ENCODE data around the gene ATP4B. TPM values are rescaled to one million over a fixed set of nuclear protein-coding genes. Genes with fewer than 3 reads are reported as not detected.

The ATP4B gene
- total RNA-seq, 1 donor from 2014 or later = not detected

DNA sequence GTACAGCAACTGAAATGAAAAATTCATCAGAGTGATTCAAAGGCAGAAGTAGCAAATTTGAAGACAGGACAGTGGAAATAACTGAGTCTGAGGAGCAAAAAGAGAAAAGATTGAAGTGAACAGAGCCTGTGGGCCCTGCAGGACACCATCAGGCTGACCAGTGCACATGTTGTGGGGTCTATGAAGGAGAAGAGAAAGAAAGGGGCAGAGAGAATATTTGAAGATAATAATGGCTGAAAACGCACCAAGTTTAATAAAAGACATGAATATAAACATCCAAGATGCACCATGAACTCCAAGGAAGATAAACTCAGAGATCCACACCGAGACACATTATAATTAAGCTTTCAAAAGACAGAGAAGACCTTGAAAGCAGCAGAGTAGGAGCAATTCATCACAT, 15.4 kb downstream of the ATP4B start:
- DNase-seq (ENCODE audit: low read depth) = no peak

GRCh38 chr13:113641426-113641825, 16.6 kb downstream of the ATP4B start:
- DNase-seq (ENCODE audit: low read depth) = no peak

DNA sequence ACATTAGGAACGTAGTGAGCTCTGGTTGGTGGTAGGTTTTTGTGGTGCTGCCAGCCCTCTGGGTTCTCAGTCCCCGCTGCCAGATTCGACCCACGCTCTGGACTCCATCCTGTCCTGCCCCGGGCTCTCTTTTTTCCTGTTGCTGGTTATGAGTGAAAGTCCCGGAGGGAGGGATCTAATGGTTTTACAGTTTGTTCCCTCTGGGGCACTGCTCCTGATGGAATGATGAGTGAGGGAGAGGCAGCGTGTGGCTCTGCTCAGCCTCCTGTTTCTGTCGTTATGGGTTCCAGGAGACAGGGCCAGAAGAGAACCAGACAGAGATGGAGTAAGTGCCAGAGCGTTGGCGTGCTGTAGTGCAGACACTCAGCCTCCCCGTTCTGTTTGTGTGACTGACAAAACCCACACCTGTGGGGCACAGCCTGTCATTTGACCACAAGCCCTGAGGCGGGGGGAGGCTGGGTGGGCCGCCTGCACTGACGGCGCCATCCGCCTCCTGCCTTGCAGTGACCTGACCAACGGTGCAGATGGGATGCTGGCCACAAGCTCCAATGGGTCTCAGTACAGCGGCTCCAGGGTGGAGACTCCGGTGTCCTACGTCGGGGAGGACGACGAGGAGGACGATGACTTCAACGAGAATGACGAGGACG, 18.3 kb downstream of the ATP4B start:
- no peak for DNase-seq (ENCODE audit: low read depth)

DNA sequence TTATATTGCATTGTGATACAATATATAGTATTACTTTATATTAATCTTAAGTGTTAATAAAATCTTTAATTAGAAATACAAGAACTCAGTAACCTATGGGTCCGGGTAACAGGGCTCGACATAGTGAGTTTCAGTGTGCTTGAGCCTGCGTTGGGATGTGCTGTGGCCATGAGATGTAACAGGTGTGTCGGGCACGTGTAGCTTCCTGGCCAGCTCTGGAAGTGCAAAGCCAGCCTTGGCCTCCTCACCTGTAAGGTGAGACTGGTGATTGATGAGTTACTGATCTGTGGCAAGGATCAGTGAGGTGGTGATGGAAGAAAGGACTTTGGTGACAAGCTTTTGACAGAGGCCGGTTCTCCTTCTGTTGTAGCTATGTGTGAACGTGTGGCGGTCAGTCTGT, 19.2 kb downstream of the ATP4B start:
- no peak for DNase-seq (ENCODE audit: low read depth)

DNA sequence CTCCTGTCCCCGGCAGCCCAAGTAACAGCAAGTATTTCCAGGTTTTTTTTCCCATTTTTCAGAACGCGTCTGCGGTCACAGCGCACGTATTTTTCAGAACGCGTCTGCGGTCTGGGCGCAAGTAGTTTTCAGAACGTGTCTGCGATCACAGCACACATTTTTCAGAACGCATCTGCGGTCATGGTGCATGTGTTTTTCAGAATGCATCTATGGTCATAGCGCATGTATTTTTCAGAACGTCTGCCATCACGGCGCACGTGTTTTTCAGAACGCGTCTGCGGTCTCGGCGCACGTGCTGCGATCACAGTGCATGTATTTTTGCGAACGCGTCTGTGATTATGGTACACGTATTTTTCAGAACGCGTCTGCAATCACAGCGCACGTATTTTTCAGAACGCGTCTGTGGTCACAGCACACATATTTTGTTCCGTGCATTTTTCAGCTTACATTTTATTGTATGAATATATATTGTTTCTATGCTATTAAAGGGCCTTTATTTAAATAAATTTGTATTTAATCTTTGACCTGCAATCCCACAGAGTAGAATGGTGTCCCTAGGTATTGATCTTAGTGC, 19.7 kb downstream of the ATP4B start:
- DNase-seq (ENCODE audit: low read depth) = no peak

DNA sequence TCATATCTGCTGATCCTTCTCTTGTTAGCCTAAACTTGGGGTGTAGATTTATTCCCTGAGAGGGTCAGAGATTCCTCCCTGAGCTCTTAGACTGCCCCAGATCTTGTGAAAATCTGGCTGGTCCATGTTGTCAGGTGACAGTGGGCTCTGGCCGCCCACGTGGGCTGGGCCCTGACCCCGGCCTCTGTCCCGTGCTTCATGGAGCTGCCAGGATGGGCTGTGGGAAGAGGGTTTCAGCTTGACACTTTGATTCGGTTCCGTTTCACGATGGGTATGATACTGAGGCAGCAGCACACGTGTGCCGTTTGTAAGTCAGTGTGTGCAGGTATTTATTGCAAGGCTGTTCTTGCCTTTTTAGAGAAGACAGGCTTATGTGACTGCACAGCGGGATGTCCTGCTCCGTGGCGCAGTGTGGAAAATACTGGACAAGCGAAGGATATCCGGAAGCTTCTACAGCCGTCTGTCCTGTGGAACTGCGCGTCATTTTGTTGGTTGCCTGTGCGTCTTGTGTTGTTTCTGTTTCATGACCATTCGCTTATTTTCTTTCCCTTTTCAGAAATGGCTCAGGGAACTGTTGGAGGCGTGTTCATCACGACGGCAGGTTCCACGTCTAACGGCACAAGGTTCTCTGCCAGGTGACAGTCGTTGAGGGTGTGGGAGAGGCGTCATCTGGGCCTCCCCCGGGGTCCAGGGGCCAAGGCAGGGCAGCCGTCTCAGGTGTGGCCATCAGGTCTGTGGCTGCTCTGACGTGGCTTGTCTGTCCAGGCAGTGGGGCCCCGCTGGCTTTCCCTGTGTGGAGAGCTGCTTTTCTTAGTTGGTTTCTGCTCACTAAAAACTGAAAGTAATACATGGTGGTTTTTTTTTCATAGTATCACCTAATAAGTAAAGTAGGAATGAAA, 20.5 kb downstream of the ATP4B start:
- no peak for DNase-seq (ENCODE audit: low read depth)

GRCh38 chr13:113636266-113636963, 21.6 kb downstream of the ATP4B start:
- no peak for DNase-seq (ENCODE audit: low read depth)

- no peak for DNase-seq (ENCODE audit: low read depth)
Measured at GRCh38 chr13:113635709-113636108, 22.3 kb downstream of the ATP4B start.

- DNase-seq (ENCODE audit: low read depth) = no peak
Measured at GRCh38 chr13:113635048-113635420, 23.0 kb downstream of the ATP4B start.

GRCh38 chr13:113634279-113635047, 23.5 kb downstream of the ATP4B start:
- DNase-seq (ENCODE audit: low read depth) = no peak

DNA sequence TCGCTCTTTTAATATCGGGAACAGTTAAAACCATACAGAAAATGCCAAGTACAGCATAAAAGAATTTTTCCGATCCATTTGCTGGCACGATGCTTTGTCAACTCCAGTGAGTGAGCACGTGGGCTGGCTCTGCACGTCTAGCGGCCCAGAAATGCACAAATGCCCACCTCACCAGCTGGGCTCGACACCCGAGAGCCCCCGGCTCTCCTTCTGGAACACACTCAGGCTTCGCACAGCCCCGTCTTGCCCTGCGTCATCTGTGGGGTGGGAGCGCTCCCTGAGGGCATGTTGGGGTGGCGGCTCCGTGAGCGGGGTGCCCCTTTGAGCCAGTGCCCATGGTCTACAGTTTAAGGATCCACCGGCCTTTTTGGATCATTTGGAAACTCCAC, 24.5 kb downstream of the ATP4B start:
- DNase-seq (ENCODE audit: low read depth) = no peak

DNA sequence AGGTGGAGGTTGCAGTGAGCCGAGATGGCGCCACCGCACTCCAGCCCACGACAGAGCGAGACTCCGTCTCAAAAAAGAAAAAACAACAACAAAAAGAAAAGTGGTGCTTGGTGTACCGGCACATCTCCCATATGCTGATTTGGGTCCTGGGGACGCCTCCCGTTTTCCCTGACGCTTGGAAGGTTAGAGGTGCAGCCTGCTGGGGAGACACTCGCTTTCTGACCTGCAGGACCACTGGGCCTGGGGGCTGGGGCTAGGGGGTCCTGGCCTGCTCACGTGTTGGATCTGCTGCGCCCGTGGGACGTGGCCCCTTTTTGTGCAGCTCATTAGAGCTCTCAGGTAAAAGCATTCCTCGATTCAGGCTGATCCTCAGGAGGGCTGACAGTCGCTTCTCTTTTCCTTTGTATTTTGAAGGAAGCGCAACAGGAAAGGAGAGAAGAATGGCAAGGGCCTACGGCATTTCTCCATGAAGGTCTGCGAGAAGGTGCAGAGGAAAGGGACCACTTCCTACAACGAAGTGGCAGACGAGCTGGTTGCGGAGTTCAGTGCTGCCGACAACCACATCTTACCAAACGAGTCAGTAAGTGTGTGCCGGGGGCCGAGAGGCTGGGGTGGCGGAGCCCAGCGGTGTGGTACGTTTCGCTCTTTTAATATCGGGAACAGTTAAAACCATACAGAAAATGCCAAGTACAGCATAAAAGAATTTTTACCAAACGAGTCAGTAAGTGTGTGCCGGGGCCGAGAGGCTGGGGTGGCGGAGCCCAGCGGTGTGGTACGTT, 25.1 kb downstream of the ATP4B start:
- no peak for DNase-seq (ENCODE audit: low read depth)

GRCh38 chr13:113631341-113632095, 26.5 kb downstream of the ATP4B start:
- DNase-seq (ENCODE audit: low read depth) = no peak

- no peak for DNase-seq (ENCODE audit: low read depth)
Measured at GRCh38 chr13:113630804-113631203, 27.2 kb downstream of the ATP4B start.

GRCh38 chr13:113630296-113630695, 27.7 kb downstream of the ATP4B start:
- DNase-seq (ENCODE audit: low read depth) = no peak

- no peak for DNase-seq (ENCODE audit: low read depth)
Measured at GRCh38 chr13:113629866-113630265, 28.1 kb downstream of the ATP4B start.

- DNase-seq (ENCODE audit: low read depth) = no peak
Measured at GRCh38 chr13:113628291-113629270, 29.4 kb downstream of the ATP4B start.

DNA sequence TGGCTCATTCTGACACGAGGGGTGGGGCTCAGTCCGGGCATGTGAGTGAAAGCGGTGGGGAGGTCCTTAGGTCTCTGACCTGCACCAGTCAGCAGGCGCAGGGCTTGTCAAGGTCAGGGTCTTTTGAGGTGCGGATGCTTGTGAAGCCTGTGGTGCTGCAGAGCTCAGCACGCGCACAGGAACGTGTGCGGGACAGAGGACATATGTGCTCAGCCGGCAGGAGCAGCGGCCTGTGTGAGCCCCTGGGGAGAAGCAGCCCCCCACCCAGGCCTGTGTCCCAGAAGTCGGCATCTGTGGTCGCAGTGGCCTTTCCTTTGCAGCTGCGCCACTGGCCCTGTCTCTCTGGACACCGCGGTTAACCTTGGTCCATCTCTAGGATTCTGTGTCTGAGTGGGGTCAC, 30.9 kb downstream of the ATP4B start:
- DNase-seq (ENCODE audit: low read depth) = no peak

All from myocyte (in vitro differentiated cells).